A549 (cell line): ENCODE data around the gene BCOR.

ENCODE experiments used
- CEBPB ChIP-seq, 2 experiments: fragments of >200 bp in 1 of 2; sonication (Bioruptor Twin) in 1 of 2; formaldehyde crosslinking in 1 of 2; IDR thresholded peaks; 2 replicates each; pipeline ENCODE4 v1.6.1; 2012 to 2016
- EP300 ChIP-seq, 2 experiments: fragments of >200 bp; sonication (Bioruptor Twin); formaldehyde crosslinking; IDR thresholded peaks; 2 replicates in 1 of 2; 3 replicates in 1 of 2; pipeline ENCODE4 v1.6.1; 2016 to 2017
- KDM1A ChIP-seq: fragments of 200-600 bp; sonication (generic); IDR thresholded peaks from 2 replicates; pipeline ENCODE4 v1.6.1; 2016; ENCODE audit warnings: low read depth, mild to moderate bottlenecking
- MYC ChIP-seq: IDR thresholded peaks from 2 replicates; pipeline ENCODE4 v1.6.1; 2012; ENCODE audit warnings: mild to moderate bottlenecking, inconsistent platforms, low read length, improper control_type of control experiment, borderline replicate concordance
- POLR2A ChIP-seq: IDR thresholded peaks from 2 replicates; pipeline ENCODE4 v1.6.1; 2012; ENCODE audit warnings: mild to moderate bottlenecking, low read length
- RAD21 ChIP-seq, 2 experiments: fragments of >200 bp in 1 of 2; sonication (Bioruptor Twin) in 1 of 2; formaldehyde crosslinking in 1 of 2; IDR thresholded peaks in 1 of 2; conservative IDR thresholded peaks in 1 of 2; 2 replicates in 1 of 2; 3 replicates in 1 of 2; pipeline ENCODE4 v1.6.1; 2012 to 2018; ENCODE audit warnings: inconsistent platforms in 1 of 2
- RFX5 ChIP-seq: fragments of 450-650 bp; IDR thresholded peaks from 2 replicates; pipeline ENCODE4 v1.7.1; 2014; ENCODE audit warnings: antibody characterized with exemption, mild to moderate bottlenecking, moderate library complexity
- SMC3 ChIP-seq: fragments of >200 bp; sonication (Bioruptor Twin); formaldehyde crosslinking; IDR thresholded peaks from 3 replicates; pipeline ENCODE4 v1.6.1; 2018; ENCODE audit warnings: inconsistent platforms
- TF ChIP-seq, protein P1 (sequence below): fragments of 250-450 bp; sonication (Bioruptor Pico); IDR thresholded peaks from 2 replicates; pipeline ENCODE4 v1.5.0; 2020; ENCODE audit warnings: low read depth, mild to moderate bottlenecking, moderate library complexity
- TF ChIP-seq, protein P2 (sequence below): fragments of >200 bp; sonication (Bioruptor Twin); formaldehyde crosslinking; IDR thresholded peaks from 3 replicates; pipeline ENCODE4 v1.5.1; 2016
- TF ChIP-seq, protein P3 (sequence below): IDR thresholded peaks from 2 replicates; pipeline ENCODE4 v1.6.1; 2012

DNA sequence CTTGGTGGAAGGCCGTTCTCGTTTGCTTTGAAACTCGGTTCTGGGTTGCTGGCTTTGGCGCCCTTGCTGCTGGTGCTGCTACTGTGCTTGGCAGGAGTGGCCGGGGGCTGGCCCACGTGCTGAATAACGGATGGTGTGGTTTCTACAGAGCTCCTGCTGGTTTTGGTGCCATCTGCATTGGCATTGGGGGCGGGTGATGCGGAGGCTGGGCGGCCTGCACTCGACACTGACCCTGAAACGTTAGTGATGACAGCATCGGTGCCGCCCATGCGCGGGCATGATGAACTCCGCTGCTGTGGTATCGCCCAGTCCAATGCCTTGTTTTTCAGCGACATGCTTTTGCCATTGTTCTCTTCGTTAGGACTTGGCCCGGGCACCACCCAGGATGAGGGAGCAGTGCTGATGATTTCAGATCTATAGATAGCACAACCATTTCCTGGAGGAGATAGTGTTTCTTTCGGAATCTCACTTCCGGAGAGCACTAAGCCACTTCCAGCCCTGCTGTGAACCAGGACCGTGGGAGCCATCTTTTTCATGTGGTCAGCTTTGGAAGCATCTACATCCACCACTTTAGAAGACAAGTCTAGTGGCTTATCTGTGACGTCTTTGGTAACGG lies 24.2 kb downstream of the BCOR start:
- TF ChIP-seq, protein P1, sequence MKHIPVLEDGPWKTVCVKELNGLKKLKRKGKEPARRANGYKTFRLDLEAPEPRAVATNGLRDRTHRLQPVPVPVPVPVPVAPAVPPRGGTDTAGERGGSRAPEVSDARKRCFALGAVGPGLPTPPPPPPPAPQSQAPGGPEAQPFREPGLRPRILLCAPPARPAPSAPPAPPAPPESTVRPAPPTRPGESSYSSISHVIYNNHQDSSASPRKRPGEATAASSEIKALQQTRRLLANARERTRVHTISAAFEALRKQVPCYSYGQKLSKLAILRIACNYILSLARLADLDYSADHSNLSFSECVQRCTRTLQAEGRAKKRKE (CRISPR knock-in tag) = no peak
- TF ChIP-seq, protein P2, sequence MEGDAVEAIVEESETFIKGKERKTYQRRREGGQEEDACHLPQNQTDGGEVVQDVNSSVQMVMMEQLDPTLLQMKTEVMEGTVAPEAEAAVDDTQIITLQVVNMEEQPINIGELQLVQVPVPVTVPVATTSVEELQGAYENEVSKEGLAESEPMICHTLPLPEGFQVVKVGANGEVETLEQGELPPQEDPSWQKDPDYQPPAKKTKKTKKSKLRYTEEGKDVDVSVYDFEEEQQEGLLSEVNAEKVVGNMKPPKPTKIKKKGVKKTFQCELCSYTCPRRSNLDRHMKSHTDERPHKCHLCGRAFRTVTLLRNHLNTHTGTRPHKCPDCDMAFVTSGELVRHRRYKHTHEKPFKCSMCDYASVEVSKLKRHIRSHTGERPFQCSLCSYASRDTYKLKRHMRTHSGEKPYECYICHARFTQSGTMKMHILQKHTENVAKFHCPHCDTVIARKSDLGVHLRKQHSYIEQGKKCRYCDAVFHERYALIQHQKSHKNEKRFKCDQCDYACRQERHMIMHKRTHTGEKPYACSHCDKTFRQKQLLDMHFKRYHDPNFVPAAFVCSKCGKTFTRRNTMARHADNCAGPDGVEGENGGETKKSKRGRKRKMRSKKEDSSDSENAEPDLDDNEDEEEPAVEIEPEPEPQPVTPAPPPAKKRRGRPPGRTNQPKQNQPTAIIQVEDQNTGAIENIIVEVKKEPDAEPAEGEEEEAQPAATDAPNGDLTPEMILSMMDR = no peak
- no peak for TF ChIP-seq KDM1A
- no peak for TF ChIP-seq RFX5
- no peak for TF ChIP-seq MYC
- no peak for TF ChIP-seq POLR2A
- TF ChIP-seq, protein P3, sequence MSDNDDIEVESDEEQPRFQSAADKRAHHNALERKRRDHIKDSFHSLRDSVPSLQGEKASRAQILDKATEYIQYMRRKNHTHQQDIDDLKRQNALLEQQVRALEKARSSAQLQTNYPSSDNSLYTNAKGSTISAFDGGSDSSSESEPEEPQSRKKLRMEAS = no peak
- TF ChIP-seq CEBPB (IDR thresholded peaks at IDR 0.05) = no peak
- no peak for TF ChIP-seq RAD21 (conservative IDR thresholded peaks at IDR 0.05 in 1 of 2, IDR thresholded peaks at IDR 0.05 in 1 of 2)
- TF ChIP-seq EP300 (IDR thresholded peaks at IDR 0.05) = no peak
- TF ChIP-seq SMC3 = no peak
